ENCODE measurements around the gene SLC29A4.

DNA sequence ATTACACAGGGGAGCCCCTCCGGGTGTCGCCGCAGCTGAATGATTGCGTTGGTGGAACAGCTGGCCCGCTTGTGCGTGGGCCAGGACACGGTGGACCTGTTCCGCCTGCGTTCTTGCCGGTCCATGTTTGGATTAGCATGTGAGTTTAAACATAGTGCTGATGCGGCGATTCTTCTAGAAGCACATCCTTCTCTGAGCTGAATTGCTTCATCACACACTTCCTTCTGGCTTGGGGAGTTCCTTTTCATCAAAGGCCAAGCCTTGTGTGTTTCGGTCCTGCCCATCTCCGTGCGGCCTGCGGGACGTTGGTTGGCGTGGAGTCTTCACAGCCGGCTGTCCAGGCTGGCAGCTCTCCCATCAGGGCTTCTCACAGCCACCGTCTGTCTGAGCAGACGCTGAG is 45.5 kb upstream of the SLC29A4 start:
- TF ChIP-seq EZH2phosphoT487 (conservative IDR thresholded peaks at IDR 0.05; ENCODE audit: low read length): no peak
- TF ChIP-seq, protein P1, sequence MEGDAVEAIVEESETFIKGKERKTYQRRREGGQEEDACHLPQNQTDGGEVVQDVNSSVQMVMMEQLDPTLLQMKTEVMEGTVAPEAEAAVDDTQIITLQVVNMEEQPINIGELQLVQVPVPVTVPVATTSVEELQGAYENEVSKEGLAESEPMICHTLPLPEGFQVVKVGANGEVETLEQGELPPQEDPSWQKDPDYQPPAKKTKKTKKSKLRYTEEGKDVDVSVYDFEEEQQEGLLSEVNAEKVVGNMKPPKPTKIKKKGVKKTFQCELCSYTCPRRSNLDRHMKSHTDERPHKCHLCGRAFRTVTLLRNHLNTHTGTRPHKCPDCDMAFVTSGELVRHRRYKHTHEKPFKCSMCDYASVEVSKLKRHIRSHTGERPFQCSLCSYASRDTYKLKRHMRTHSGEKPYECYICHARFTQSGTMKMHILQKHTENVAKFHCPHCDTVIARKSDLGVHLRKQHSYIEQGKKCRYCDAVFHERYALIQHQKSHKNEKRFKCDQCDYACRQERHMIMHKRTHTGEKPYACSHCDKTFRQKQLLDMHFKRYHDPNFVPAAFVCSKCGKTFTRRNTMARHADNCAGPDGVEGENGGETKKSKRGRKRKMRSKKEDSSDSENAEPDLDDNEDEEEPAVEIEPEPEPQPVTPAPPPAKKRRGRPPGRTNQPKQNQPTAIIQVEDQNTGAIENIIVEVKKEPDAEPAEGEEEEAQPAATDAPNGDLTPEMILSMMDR (IDR thresholded peaks at IDR 0.05; ENCODE audit: insufficient read depth, low read length, poor library complexity, severe bottlenecking): no peak

Measured in SU-DHL-6 (cell line).